Endodermal cell (in vitro differentiated cells): ENCODE data around the gene SYNDIG1. TPM values are rescaled to one million over a fixed set of nuclear protein-coding genes. Genes with fewer than 3 reads are reported as not detected.

Experiments used
- DNase-seq: peaks from one replicate; pipeline ENCODE4 v3.0.0-alpha.2; 2017
- H3K27ac ChIP-seq: 2 replicates; pipeline ENCODE4 v1.5.1; 2013; ENCODE audit warnings: mild to moderate bottlenecking, low read depth, low read length, moderate library complexity
- H3K27me3 ChIP-seq: 2 replicates; pipeline ENCODE4 v1.6.1; 2013; ENCODE audit warnings: mild to moderate bottlenecking, low read length, moderate library complexity; ENCODE audit not compliant: insufficient read depth, control insufficient read depth, poor library complexity, severe bottlenecking
- H3K36me3 ChIP-seq: 2 replicates; pipeline ENCODE4 v1.7.0; 2013; ENCODE audit warnings: mild to moderate bottlenecking, low read length, moderate library complexity; ENCODE audit not compliant: control insufficient read depth, insufficient read depth
- H3K4me1 ChIP-seq: one replicate; pipeline ENCODE4 v1.7.0; 2013; ENCODE audit warnings: low read length; ENCODE audit not compliant: control insufficient read depth, insufficient read depth
- H3K4me3 ChIP-seq: 2 replicates; pipeline ENCODE4 v1.5.1; 2013; ENCODE audit warnings: mild to moderate bottlenecking, low read length, moderate library complexity
- H3K9ac ChIP-seq: 2 replicates; pipeline ENCODE4 v1.6.1; 2013; ENCODE audit warnings: mild to moderate bottlenecking, low read length, moderate library complexity; ENCODE audit not compliant: poor library complexity, severe bottlenecking; ENCODE audit errors: extremely low read depth
- H3K9me3 ChIP-seq: 2 replicates; pipeline ENCODE4 v1.6.1; 2013; ENCODE audit warnings: mild to moderate bottlenecking, low read length, moderate library complexity; ENCODE audit not compliant: control insufficient read depth
- H3K27ac Mint-ChIP-seq: 2 replicates; pipeline ENCODE4 v1.8.0; 2020; ENCODE audit warnings: mixed read lengths
- H3K27me3 Mint-ChIP-seq: 2 replicates; pipeline ENCODE4 v1.8.0; 2021; ENCODE audit warnings: mild to moderate bottlenecking, mixed read lengths; ENCODE audit not compliant: insufficient read depth
- H3K36me3 Mint-ChIP-seq: 2 replicates; pipeline ENCODE4 v1.8.0; 2020; ENCODE audit warnings: low read depth, mixed read lengths
- H3K4me1 Mint-ChIP-seq: 2 replicates; pipeline ENCODE4 v1.8.0; 2020; ENCODE audit warnings: mixed read lengths
- H3K4me3 Mint-ChIP-seq: 2 replicates; pipeline ENCODE4 v1.8.0; 2020; ENCODE audit warnings: mild to moderate bottlenecking, moderate library complexity, mixed read lengths
- H3K9me3 Mint-ChIP-seq: 2 replicates; pipeline ENCODE4 v1.8.0; 2020; ENCODE audit warnings: mild to moderate bottlenecking, mixed read lengths
- WGBS, 2 experiments: methylation state at CpG; one replicate each; pipeline versions ENCODE4 v1.1.5 to v1.1.7; 2013; ENCODE audit warnings: missing lambda C conversion rate in 2 of 2, mixed read lengths in 1 of 2; ENCODE audit not compliant: insufficient coverage in 1 of 2, insufficient read length in 1 of 2; 5-methylcytosine and 5-hydroxymethylcytosine counted together
- total RNA-seq, 2 donors: library from RNA; stranded (reverse); fragmentation: NEBNext Ultra II Directional in 1 of 2; extraction: Animal tissue kit (Norgen Biotek cat#: 25700) in 1 of 2; gene quantifications; 2 replicates in 1 of 2; 3 replicates in 1 of 2; pipeline ENCODE4 v1.2.1, GENCODE V29; 2021
- TF ChIP-seq, protein P1 (sequence below): fragments of 200-600 bp; sonication (generic); conservative IDR thresholded peaks from 2 replicates; pipeline ENCODE4 v1.5.0; 2021; ENCODE audit warnings: antibody characterized with exemption, mild to moderate bottlenecking

The SYNDIG1 gene
- total RNA-seq, 2 donors from 2014 or later, result 5.5 to 6.8 TPM

- no peak for DNase-seq
- Histone ChIP-seq H3K4me3 (no peak overlapping the region), H3K4me1 (peaks cover 12% of the 10 kb centered on the region), H3K9me3 (no peaks in the 10 kb centered on the region), H3K27me3 (peaks cover 18% of the 10 kb centered on the region), H3K27ac (peak overlapping the region; percentile 64), H3K36me3 (no peaks in the 10 kb centered on the region), H3K9ac (no peak overlapping the region)
- Mint-ChIP-seq H3K36me3 (no peaks in the 10 kb centered on the region), H3K27ac (no peak overlapping the region), H3K4me1 (peaks cover 9% of the 10 kb centered on the region), H3K9me3 (no peaks in the 10 kb centered on the region), H3K4me3 (no peak overlapping the region), H3K27me3 (peaks cover 61% of the 10 kb centered on the region)
- TF ChIP-seq, protein P1, sequence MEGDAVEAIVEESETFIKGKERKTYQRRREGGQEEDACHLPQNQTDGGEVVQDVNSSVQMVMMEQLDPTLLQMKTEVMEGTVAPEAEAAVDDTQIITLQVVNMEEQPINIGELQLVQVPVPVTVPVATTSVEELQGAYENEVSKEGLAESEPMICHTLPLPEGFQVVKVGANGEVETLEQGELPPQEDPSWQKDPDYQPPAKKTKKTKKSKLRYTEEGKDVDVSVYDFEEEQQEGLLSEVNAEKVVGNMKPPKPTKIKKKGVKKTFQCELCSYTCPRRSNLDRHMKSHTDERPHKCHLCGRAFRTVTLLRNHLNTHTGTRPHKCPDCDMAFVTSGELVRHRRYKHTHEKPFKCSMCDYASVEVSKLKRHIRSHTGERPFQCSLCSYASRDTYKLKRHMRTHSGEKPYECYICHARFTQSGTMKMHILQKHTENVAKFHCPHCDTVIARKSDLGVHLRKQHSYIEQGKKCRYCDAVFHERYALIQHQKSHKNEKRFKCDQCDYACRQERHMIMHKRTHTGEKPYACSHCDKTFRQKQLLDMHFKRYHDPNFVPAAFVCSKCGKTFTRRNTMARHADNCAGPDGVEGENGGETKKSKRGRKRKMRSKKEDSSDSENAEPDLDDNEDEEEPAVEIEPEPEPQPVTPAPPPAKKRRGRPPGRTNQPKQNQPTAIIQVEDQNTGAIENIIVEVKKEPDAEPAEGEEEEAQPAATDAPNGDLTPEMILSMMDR, result no peak
- WGBS, 2 experiments, result 77 to 79% methylated on average over 3 to 4 of the region's 4 CpGs
These were observed 6.9 kb upstream of the SYNDIG1 start for GRCh38 chr20:24462460-24463010.

GRCh38 chr20:24465159-24465558, 4.3 kb upstream of the SYNDIG1 start:
- no peaks in the 10 kb centered on the region for H3K36me3 ChIP-seq
- 91 to 93% methylated on average over 2 to 3 of the region's 3 CpGs for WGBS, 2 experiments
- H3K4me1 ChIP-seq, result peaks cover 12% of the 10 kb centered on the region
- no peak for DNase-seq
- no peak overlapping the region for H3K9ac ChIP-seq
- TF ChIP-seq, protein P1, result no peak
- peaks cover 62% of the 10 kb centered on the region for H3K27me3 Mint-ChIP-seq
- H3K9me3 Mint-ChIP-seq, result no peaks in the 10 kb centered on the region
- no peak overlapping the region for H3K27ac ChIP-seq
- H3K27ac Mint-ChIP-seq, result no peak overlapping the region
- no peaks in the 10 kb centered on the region for H3K36me3 Mint-ChIP-seq
- H3K4me1 Mint-ChIP-seq, result peaks cover 17% of the 10 kb centered on the region
- peaks cover 19% of the 10 kb centered on the region for H3K27me3 ChIP-seq
- no peaks in the 10 kb centered on the region for H3K9me3 ChIP-seq
- no peak overlapping the region for H3K4me3 ChIP-seq
- no peak overlapping the region for H3K4me3 Mint-ChIP-seq

GRCh38 chr20:24465730-24466129, 3.7 kb upstream of the SYNDIG1 start:
- H3K27me3 ChIP-seq, result peaks cover 25% of the 10 kb centered on the region
- no peak overlapping the region for H3K4me3 ChIP-seq
- peaks cover 12% of the 10 kb centered on the region for H3K4me1 ChIP-seq
- Mint-ChIP-seq H3K27me3 (peaks cover 68% of the 10 kb centered on the region), H3K9me3 (no peaks in the 10 kb centered on the region), H3K4me1 (peaks cover 21% of the 10 kb centered on the region), H3K4me3 (no peak overlapping the region), H3K27ac (no peak overlapping the region), H3K36me3 (no peaks in the 10 kb centered on the region)
- 94 to 96% methylated on average over 3 of the region's 3 CpGs for WGBS, 2 experiments
- no peaks in the 10 kb centered on the region for H3K36me3 ChIP-seq
- H3K9me3 ChIP-seq, result no peaks in the 10 kb centered on the region
- H3K9ac ChIP-seq, result no peak overlapping the region
- H3K27ac ChIP-seq, result no peak overlapping the region
- no peak for DNase-seq
- TF ChIP-seq, protein P1, result no peak
